Measurements from ENCODE around the gene BCAR1.
A peak's percentile ranks its signal among the peaks of the same experiment; 100 is the strongest.

Gene BCAR1

DNA sequence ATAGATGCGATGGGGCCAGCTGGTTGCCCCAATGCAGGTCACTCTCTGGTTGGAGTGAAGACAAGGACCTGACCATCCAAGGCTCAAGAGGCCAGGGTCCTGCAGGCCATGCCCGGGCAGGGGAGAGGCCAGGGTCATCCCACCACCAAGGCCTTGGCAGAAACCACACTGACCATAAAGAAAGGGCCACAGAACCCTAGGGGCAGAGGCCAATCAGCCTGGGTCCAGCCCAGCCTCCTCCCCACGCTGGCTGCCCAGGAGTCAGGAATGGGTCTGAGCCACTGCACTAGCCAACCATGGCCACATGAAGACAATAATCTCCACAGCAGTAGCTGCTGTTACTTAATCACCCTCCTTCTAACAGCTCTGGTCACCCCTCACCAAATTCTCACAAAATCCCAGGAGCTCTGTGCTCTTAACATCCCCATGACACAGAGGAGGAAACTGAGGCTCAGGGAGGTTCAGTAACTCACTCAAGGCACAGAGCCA lies 10.2 kb upstream of the BCAR1 start:
- TF ChIP-seq, protein P1, sequence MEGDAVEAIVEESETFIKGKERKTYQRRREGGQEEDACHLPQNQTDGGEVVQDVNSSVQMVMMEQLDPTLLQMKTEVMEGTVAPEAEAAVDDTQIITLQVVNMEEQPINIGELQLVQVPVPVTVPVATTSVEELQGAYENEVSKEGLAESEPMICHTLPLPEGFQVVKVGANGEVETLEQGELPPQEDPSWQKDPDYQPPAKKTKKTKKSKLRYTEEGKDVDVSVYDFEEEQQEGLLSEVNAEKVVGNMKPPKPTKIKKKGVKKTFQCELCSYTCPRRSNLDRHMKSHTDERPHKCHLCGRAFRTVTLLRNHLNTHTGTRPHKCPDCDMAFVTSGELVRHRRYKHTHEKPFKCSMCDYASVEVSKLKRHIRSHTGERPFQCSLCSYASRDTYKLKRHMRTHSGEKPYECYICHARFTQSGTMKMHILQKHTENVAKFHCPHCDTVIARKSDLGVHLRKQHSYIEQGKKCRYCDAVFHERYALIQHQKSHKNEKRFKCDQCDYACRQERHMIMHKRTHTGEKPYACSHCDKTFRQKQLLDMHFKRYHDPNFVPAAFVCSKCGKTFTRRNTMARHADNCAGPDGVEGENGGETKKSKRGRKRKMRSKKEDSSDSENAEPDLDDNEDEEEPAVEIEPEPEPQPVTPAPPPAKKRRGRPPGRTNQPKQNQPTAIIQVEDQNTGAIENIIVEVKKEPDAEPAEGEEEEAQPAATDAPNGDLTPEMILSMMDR (IDR thresholded peaks at IDR 0.05; ENCODE audit: low read depth, low read length): no peak
- no peak overlapping the region for H3K4me3 ChIP-seq (ENCODE audit: low read depth, low read length)
- no peak for DNase-seq (ENCODE audit: low read depth, low spot score)
- in situ Hi-C loops (cut with HindIII; ENCODE audit: low sequenced_read_pairs): no loop called here

DNA sequence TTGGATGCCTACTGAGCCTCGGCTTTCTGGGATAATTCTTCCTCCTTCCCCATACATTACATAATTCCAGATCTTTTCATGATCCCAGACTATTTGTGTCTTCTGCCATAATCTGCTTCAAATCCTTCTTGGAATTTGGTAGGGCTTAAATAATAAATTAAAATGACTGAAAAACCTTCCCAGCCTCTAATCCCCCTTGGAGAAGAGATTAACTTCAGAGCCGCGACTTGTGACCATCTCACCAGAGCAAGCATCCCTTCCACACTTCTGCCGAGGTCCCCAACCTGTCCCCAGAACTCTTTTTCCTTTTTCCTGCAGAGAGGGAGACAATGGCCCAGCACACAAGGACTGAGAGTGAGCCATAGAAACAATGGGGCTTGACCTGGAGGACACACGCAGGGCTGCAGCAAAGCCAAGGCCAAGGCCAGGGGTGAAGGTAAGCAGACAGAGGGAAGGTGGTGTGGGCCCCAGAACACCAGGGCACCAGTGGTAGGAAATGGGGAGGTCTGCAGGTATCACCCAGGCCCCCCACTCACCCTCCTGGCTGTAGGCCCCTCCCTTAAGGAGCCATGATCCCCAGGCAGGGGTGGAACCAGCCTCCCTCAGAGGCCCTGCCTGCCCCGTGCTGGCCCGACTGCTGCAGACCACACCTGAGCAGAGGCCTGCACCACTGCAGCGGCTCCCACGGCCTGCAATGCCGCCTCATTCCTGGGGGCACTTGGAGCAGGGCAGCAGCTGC lies 9.6 kb upstream of the BCAR1 start:
- no peak overlapping the region for H3K4me3 ChIP-seq (ENCODE audit: low read depth, low read length)
- no peak for DNase-seq (ENCODE audit: low read depth, low spot score)
- in situ Hi-C loops (cut with HindIII; ENCODE audit: low sequenced_read_pairs): no loop called here
- TF ChIP-seq, protein P1 (IDR thresholded peaks at IDR 0.05; ENCODE audit: low read depth, low read length): no peak

GRCh38 chr16:75258807-75259141 lies 7.3 kb upstream of the BCAR1 start:
- TF ChIP-seq, protein P1 (IDR thresholded peaks at IDR 0.05; ENCODE audit: low read depth, low read length): no peak
- in situ Hi-C loops (cut with HindIII; ENCODE audit: low sequenced_read_pairs): no loop called here
- no peak for DNase-seq (ENCODE audit: low read depth, low spot score)
- H3K4me3 ChIP-seq (ENCODE audit: low read depth, low read length): no peak overlapping the region

DNA sequence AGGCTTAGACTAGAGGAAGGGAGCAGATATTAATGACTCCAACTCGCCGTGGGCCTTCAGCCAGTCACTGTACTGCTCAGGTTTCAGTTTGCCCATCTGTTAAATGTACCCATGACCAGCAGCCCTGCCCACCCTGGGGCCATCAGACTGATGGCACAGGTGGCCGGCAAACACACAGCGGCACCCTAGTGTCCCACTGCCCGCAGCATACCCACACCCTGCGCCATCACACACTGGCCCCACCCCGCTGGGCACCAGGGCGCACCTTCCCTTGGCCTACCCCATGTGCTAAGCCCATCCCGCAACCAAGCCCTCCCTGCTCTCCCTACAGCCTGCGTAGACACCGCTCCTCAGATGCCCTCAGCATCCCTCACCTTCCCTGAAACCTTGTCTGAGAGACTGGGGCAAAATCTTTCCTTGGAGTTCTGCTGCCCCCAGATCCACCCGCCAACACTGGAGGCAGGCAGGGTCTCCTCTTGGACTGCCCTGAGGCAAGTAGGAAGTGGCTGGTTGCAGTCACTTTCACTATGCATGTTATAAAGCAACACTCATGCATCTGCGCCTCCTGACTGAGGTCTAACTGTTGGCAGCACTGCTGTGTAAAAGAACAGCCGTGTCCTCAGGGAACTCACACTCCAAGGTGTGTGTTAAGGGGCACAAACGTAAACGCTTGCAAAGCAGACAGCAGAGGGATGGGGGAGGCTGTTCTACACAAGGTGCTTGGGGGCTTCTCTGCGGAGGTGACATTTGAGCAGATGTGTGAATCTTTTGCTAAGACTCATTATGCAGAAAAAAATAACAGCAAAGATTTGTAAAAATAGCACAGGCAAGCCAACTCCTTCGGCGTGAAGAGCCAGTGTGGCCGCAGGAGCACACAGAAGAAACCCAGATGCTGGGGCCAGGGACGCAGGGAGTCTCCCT lies 6.7 kb upstream of the BCAR1 start:
- in situ Hi-C loops (cut with HindIII; ENCODE audit: low sequenced_read_pairs): no loop called here
- no peak overlapping the region for H3K4me3 ChIP-seq (ENCODE audit: low read depth, low read length)
- TF ChIP-seq, protein P1 (IDR thresholded peaks at IDR 0.05; ENCODE audit: low read depth, low read length): no peak
- no peak for DNase-seq (ENCODE audit: low read depth, low spot score)

- peak; percentile 59 for DNase-seq (ENCODE audit: low read depth, low spot score)
- in situ Hi-C loops (cut with HindIII; ENCODE audit: low sequenced_read_pairs): no loop called here
- no peak overlapping the region for H3K4me3 ChIP-seq (ENCODE audit: low read depth, low read length)
- TF ChIP-seq, protein P1 (IDR thresholded peaks at IDR 0.05; ENCODE audit: low read depth, low read length): no peak
Observed at GRCh38 chr16:75256696-75257343, 5.4 kb upstream of the BCAR1 start.

- in situ Hi-C loops (cut with HindIII; ENCODE audit: low sequenced_read_pairs): no loop called here
- no peak for DNase-seq (ENCODE audit: low read depth, low spot score)
- H3K4me3 ChIP-seq (ENCODE audit: low read depth, low read length): no peak overlapping the region
- TF ChIP-seq, protein P1 (IDR thresholded peaks at IDR 0.05; ENCODE audit: low read depth, low read length): no peak
Observed at GRCh38 chr16:75256059-75256571, 4.7 kb upstream of the BCAR1 start.

Data from astrocyte of the spinal cord (primary cell).